Keratinocyte (primary cell): ENCODE data around the gene KATNB1. TPM values are rescaled to one million over a fixed set of nuclear protein-coding genes. Genes with fewer than 3 reads are reported as not detected.

Experiments used
- DNase-seq: peaks from one replicate; pipeline ENCODE4 v3.0.0-alpha.2; 2011; ENCODE audit warnings: low read depth, missing footprints, low spot score
- FAIRE-seq: peaks from 2 replicates; lab custom pipeline; 2011; peaks lifted over from hg19 to GRCh38; lab: Jason Lieb, UNC
- H2AFZ ChIP-seq: 2 replicates; pipeline ENCODE4 v1.6.0; 2012; ENCODE audit warnings: low read length, control low read depth, inconsistent platforms; ENCODE audit not compliant: control insufficient read depth
- H3K27ac ChIP-seq: 2 replicates; pipeline ENCODE4 v1.5.1; 2011; ENCODE audit warnings: low read length; ENCODE audit not compliant: control insufficient read depth, insufficient read depth
- H3K27me3 ChIP-seq: 3 replicates; pipeline ENCODE4 v1.6.0; 2011; ENCODE audit warnings: low read length; ENCODE audit not compliant: control insufficient read depth, insufficient read depth; ENCODE audit errors: extremely low read depth
- H3K36me3 ChIP-seq, 2 experiments: 2 replicates in 1 of 2; 3 replicates in 1 of 2; pipeline ENCODE4 v1.5.1; 2011; ENCODE audit warnings: low read length in 2 of 2, mild to moderate bottlenecking in 1 of 2; ENCODE audit not compliant: control insufficient read depth in 2 of 2, insufficient read depth in 2 of 2; ENCODE audit errors: extremely low read depth in 1 of 2
- H3K4me1 ChIP-seq: 3 replicates; pipeline ENCODE4 v1.5.1; 2011; ENCODE audit warnings: low read length; ENCODE audit not compliant: control insufficient read depth, insufficient read depth; ENCODE audit errors: extremely low read depth
- H3K4me2 ChIP-seq: 3 replicates; pipeline ENCODE4 v1.6.0; 2011; ENCODE audit warnings: low read depth, low read length; ENCODE audit not compliant: control insufficient read depth, insufficient read depth; ENCODE audit errors: extremely low read depth
- H3K4me3 ChIP-seq, 3 experiments: fragments of 200-600 bp in 1 of 3; sonication (generic) in 1 of 3; 2 replicates in 2 of 3; 3 replicates in 1 of 3; pipeline ENCODE4 v1.5.1; 2011 to 2016; ENCODE audit warnings: low read length in 3 of 3, mild to moderate bottlenecking in 3 of 3, control low read depth in 2 of 3, inconsistent platforms in 1 of 3, low read depth in 1 of 3, mixed read lengths in 1 of 3, mixed run types in 1 of 3, moderate library complexity in 1 of 3; ENCODE audit not compliant: control insufficient read depth in 2 of 3, insufficient read depth in 2 of 3; ENCODE audit errors: extremely low read depth in 1 of 3
- H3K79me2 ChIP-seq: 2 replicates; pipeline ENCODE4 v1.6.0; 2012; ENCODE audit warnings: low read length; ENCODE audit not compliant: control insufficient read depth, insufficient read depth
- H3K9ac ChIP-seq: 3 replicates; pipeline ENCODE4 v1.6.0; 2011; ENCODE audit warnings: low read length; ENCODE audit not compliant: control insufficient read depth, insufficient read depth; ENCODE audit errors: extremely low read depth
- H3K9me1 ChIP-seq: 3 replicates; pipeline ENCODE4 v1.6.0; 2011; ENCODE audit warnings: low read length; ENCODE audit not compliant: control insufficient read depth, insufficient read depth; ENCODE audit errors: extremely low read depth
- H3K9me3 ChIP-seq: 2 replicates; pipeline ENCODE4 v1.5.1; 2012; ENCODE audit warnings: low read depth, low read length; ENCODE audit not compliant: control insufficient read depth
- H4K20me1 ChIP-seq: 3 replicates; pipeline ENCODE4 v1.6.0; 2011; ENCODE audit warnings: low read length; ENCODE audit not compliant: control insufficient read depth, insufficient read depth; ENCODE audit errors: extremely low read depth
- CTCF ChIP-seq, 3 experiments: IDR thresholded peaks in 1 of 3; conservative IDR thresholded peaks in 1 of 3; optimal IDR thresholded peaks in 1 of 3; 2 replicates in 2 of 3; 3 replicates in 1 of 3; pipeline versions ENCODE3 to v1.5.1; 2011; ENCODE audit warnings: low read length in 3 of 3, mild to moderate bottlenecking in 3 of 3, moderate library complexity in 2 of 3, control low read depth in 1 of 3, inconsistent platforms in 1 of 3; ENCODE audit not compliant: insufficient read depth in 2 of 3; ENCODE audit errors: extremely low read depth in 1 of 3
- EZH2 ChIP-seq: IDR thresholded peaks from one replicate; pipeline ENCODE4 v1.6.1; 2012; ENCODE audit warnings: inconsistent platforms, mild to moderate bottlenecking, low read length, moderate library complexity
- dilution Hi-C: fragments of 300-500 bp; cut with MboI; formaldehyde crosslinking; loops from one replicate; pipeline ENCODE4 v1.7.0; 2020; ENCODE audit warnings: low sequenced_read_pairs; ENCODE audit not compliant: extremely low pct_ligation_motif_present
- polyA plus RNA-seq, 5 experiments: library from polyadenylated mRNA; depleted of rRNA in 3 of 5; stranded (reverse) in 3 of 5; stranded (forward) in 1 of 5; unstranded in 1 of 5; fragments of >200 nt; gene quantifications; 1 replicate in 1 of 5; 2 replicates in 3 of 5; 3 replicates in 1 of 5; pipeline versions ENCODE4 v1.2.1 to v1.2.3, GENCODE V29; 2011 to 2012; ENCODE audit warnings: missing spikeins in 2 of 5, low read depth in 1 of 5, low replicate concordance in 1 of 5

Gene KATNB1
- polyA plus RNA-seq, 1 donor (not counting 4 experiments of a cell fraction or from before 2014, with no cell fraction given), result 18.9 TPM

- H3K9me1 ChIP-seq, result no peaks in the 10 kb centered on the region
- no peaks in the 10 kb centered on the region for H3K79me2 ChIP-seq
- no peak overlapping the region for H3K27ac ChIP-seq
- TF ChIP-seq EZH2 (no peak), CTCF (optimal IDR thresholded peaks at IDR 0.05 in 1 of 3, IDR thresholded peaks at IDR 0.05 in 1 of 3, conservative IDR thresholded peaks at IDR 0.05 in 1 of 3; ENCODE audit: extremely low read depth in 1 of 3, insufficient read depth in 2 of 3, low read length in 3 of 3) (no peak)
- dilution Hi-C loops, result no loop called here
- H4K20me1 ChIP-seq, result no peaks in the 10 kb centered on the region
- no peaks in the 10 kb centered on the region for H3K4me1 ChIP-seq
- H3K27me3 ChIP-seq, result no peaks in the 10 kb centered on the region
- H3K9me3 ChIP-seq, result no peaks in the 10 kb centered on the region
- H3K4me2 ChIP-seq, result no peak overlapping the region
- H3K4me3 ChIP-seq, result no peak overlapping the region
- no peak overlapping the region for H2AFZ ChIP-seq
- no peaks in the 10 kb centered on the region for H3K36me3 ChIP-seq
- FAIRE-seq (no peak), DNase-seq (no peak)
- no peak overlapping the region for H3K9ac ChIP-seq
Observed at GRCh38 chr16:57693550-57693949, 42.0 kb upstream of the KATNB1 start.

- Histone ChIP-seq H3K4me3 (no peak overlapping the region), H3K9me1 (no peaks in the 10 kb centered on the region), H3K9ac (no peak overlapping the region), H3K36me3 (no peaks in the 10 kb centered on the region), H2AFZ (no peak overlapping the region), H4K20me1 (no peaks in the 10 kb centered on the region), H3K27me3 (no peaks in the 10 kb centered on the region), H3K4me2 (no peak overlapping the region), H3K9me3 (no peaks in the 10 kb centered on the region), H3K27ac (no peak overlapping the region), H3K4me1 (no peaks in the 10 kb centered on the region), H3K79me2 (no peaks in the 10 kb centered on the region)
- no peak for DNase-seq
- dilution Hi-C loops, result no loop called here
- TF ChIP-seq EZH2 (no peak), CTCF (optimal IDR thresholded peaks at IDR 0.05 in 1 of 3, IDR thresholded peaks at IDR 0.05 in 1 of 3, conservative IDR thresholded peaks at IDR 0.05 in 1 of 3; ENCODE audit: extremely low read depth in 1 of 3, insufficient read depth in 2 of 3, low read length in 3 of 3) (no peak)
- FAIRE-seq, result no peak
Observed at GRCh38 chr16:57694231-57694724, 41.3 kb upstream of the KATNB1 start.
